HG03378 (cell line): Measurements from ENCODE around the gene OR10H5.
"Not testable (repeated sequence)": the region's sequence is repeated elsewhere in the genome, so short reads cannot be mapped to it uniquely, and the experiment has no call there.

ENCODE experiments used
- ATAC-seq: cut with Tn5 transposase; IDR thresholded peaks from one replicate; pipeline ENCODE4 v1.9.1; 2021; ENCODE audit warnings: mild to moderate bottlenecking, moderate library complexity; ENCODE audit not compliant: unreplicated experiment

Gene OR10H5

GRCh38 chr19:15810335-15810734 is 22.9 kb downstream of the OR10H5 start:
- ATAC-seq = no peak

- ATAC-seq = no peak
These were observed 24.0 kb downstream of the OR10H5 start for GRCh38 chr19:15811476-15811875.

- ATAC-seq = no peak
These were observed 24.7 kb downstream of the OR10H5 start for GRCh38 chr19:15812060-15812722.

GRCh38 chr19:15813916-15814315 is 26.5 kb downstream of the OR10H5 start:
- no peak for ATAC-seq

GRCh38 chr19:15815306-15815705 is 27.8 kb downstream of the OR10H5 start, which contains the start of gene OR10H1:
OR10H1 (minus strand) TSS chr19:15815664; CDS start chr19:15808037, 7,627 bp downstream.
- ATAC-seq = no peak

GRCh38 chr19:15820646-15821045 is 33.2 kb downstream of the OR10H5 start:
- ATAC-seq = no peak

- no peak for ATAC-seq
These were observed 38.3 kb downstream of the OR10H5 start for GRCh38 chr19:15825753-15826152.

- no peak for ATAC-seq
These were observed 40.7 kb downstream of the OR10H5 start for GRCh38 chr19:15828121-15828610.

- ATAC-seq = not testable (repeated sequence)
These were observed 41.3 kb downstream of the OR10H5 start for GRCh38 chr19:15828611-15829305.

- ATAC-seq = no peak
These were observed 41.8 kb downstream of the OR10H5 start for GRCh38 chr19:15829306-15829698.

- ATAC-seq = no peak
These were observed 42.3 kb downstream of the OR10H5 start for GRCh38 chr19:15829786-15830185.

GRCh38 chr19:15831626-15832025 is 44.2 kb downstream of the OR10H5 start:
- no peak for ATAC-seq

GRCh38 chr19:15834232-15834631 is 46.8 kb downstream of the OR10H5 start:
- not testable (repeated sequence) for ATAC-seq

GRCh38 chr19:15835565-15836329 is 48.3 kb downstream of the OR10H5 start:
- ATAC-seq = not testable (repeated sequence)

- ATAC-seq = peak; percentile 96
These were observed 49.1 kb downstream of the OR10H5 start for GRCh38 chr19:15836330-15837220.

GRCh38 chr19:15837221-15837731 is 49.8 kb downstream of the OR10H5 start:
- peak; percentile 5 for ATAC-seq

GRCh38 chr19:15838351-15838750 is 50.9 kb downstream of the OR10H5 start:
- ATAC-seq = no peak

GRCh38 chr19:15839888-15840287 is 52.4 kb downstream of the OR10H5 start:
- ATAC-seq = not testable (repeated sequence)

- ATAC-seq = no peak
These were observed 53.4 kb downstream of the OR10H5 start for GRCh38 chr19:15840833-15841232.

GRCh38 chr19:15841875-15842569 is 54.6 kb downstream of the OR10H5 start:
- no peak for ATAC-seq
